SK-N-MC (cell line): ENCODE data around the gene TMTC4.

Experiments used
- EZH2 ChIP-seq: fragments of 200-600 bp; sonication (generic); IDR thresholded peaks from one replicate; pipeline ENCODE4 v1.6.1; 2017; ENCODE audit warnings: antibody characterized with exemption
- POLR2AphosphoS5 ChIP-seq: IDR thresholded peaks from 2 replicates; pipeline ENCODE4 v1.6.1; 2012; ENCODE audit warnings: mild to moderate bottlenecking, low read depth, low read length, borderline replicate concordance

- TF ChIP-seq EZH2 (no peak), POLR2AphosphoS5 (no peak)
Measured at GRCh38 chr13:100634696-100635095, 39.9 kb downstream of the TMTC4 start.
